Measurements from ENCODE around the gene VEGFC. TPM values are rescaled to one million over a fixed set of nuclear protein-coding genes. Genes with fewer than 3 reads are reported as not detected.

VEGFC gene
- total and polyA plus RNA-seq, 10 of the 15 experiments (the other 5 are each of a cell fraction or from before 2014, with no cell fraction given) = 0.03 to 0.04 TPM; not detected in 8

- TF ChIP-seq ZBTB11 (CRISPR knock-in tag; IDR thresholded peaks at IDR 0.05) (no peak), SRF (IDR thresholded peaks at IDR 0.05; ENCODE audit: low read depth in 2 of 2, low read length in 2 of 2) (no peak), RELA (IDR thresholded peaks at IDR 0.05; ENCODE audit: borderline replicate concordance, partially characterized antibody) (no peak), KLF5 (IDR thresholded peaks at IDR 0.05; ENCODE audit: partially characterized antibody) (no peak), BMI1 (IDR thresholded peaks at IDR 0.05; ENCODE audit: borderline replicate concordance) (no peak)
Measured at GRCh38 chr4:176746846-176747245, 45.9 kb downstream of the VEGFC start (continued).

- intact Hi-C loops (cut with micrococcal nuclease; ENCODE audit: unreplicated experiment) (no loop called here), in situ Hi-C loops (cut with MboI) (no loop called here)
- no peaks in the 10 kb centered on the region for H3K9me3 ChIP-seq (replicated peaks; ENCODE audit: control insufficient read depth, insufficient read depth, low read length)
- H3K27ac ChIP-seq (ENCODE audit: control insufficient read depth, insufficient read depth) = no peak overlapping the region
- DNase-seq (ENCODE audit: low read depth, low spot score) (no peak), FAIRE-seq (no peak), ATAC-seq (no peak)
- no peaks in the 10 kb centered on the region for H4K20me1 ChIP-seq (ENCODE audit: control insufficient read depth, insufficient read depth)
- TF ChIP-seq CHD4 (IDR thresholded peaks at IDR 0.05) (no peak), SREBF1 (IDR thresholded peaks at IDR 0.05; ENCODE audit: low read length) (no peak), EP300 (IDR thresholded peaks at IDR 0.05; ENCODE audit: borderline replicate concordance in 1 of 2, control insufficient read depth in 1 of 2, low read depth in 2 of 2, low read length in 2 of 2) (no peak), POLR2A (IDR thresholded peaks at IDR 0.05; ENCODE audit: low read depth, low read length) (no peak), NFYA (IDR thresholded peaks at IDR 0.05; ENCODE audit: borderline replicate concordance, low read depth, low read length) (no peak), LARP7 (IDR thresholded peaks at IDR 0.05) (no peak), POLR2AphosphoS2 (IDR thresholded peaks at IDR 0.05; ENCODE audit: low read depth, low read length) (no peak), NFIC (IDR thresholded peaks at IDR 0.05; ENCODE audit: low read depth, low read length) (no peak), SIX5 (IDR thresholded peaks at IDR 0.05; ENCODE audit: low read depth, low read length, severe bottlenecking) (no peak), SUZ12 (IDR thresholded peaks at IDR 0.05; ENCODE audit: unreplicated experiment) (no peak), MEF2A (IDR thresholded peaks at IDR 0.05; ENCODE audit: insufficient read depth, low read depth, low read length) (no peak), RUNX3 (IDR thresholded peaks at IDR 0.05; ENCODE audit: low read length) (no peak)
- no peaks in the 10 kb centered on the region for H3K79me2 ChIP-seq (ENCODE audit: control insufficient read depth, insufficient read depth, low read length)
- no peak overlapping the region for H3K4me2 ChIP-seq (ENCODE audit: control insufficient read depth, insufficient read depth)
- ChIA-PET POLR2A (no interaction called here), CTCF (no interaction called here), RAD21 (ENCODE audit: unreplicated experiment) (no interaction called here), SMC1A (ENCODE audit: uncharacterized antibody, unreplicated experiment) (no interaction called here)
- H3K4me3 ChIP-seq = no peak overlapping the region
- H3K27me3 ChIP-seq (replicated peaks in 1 of 2; ENCODE audit: control insufficient read depth in 2 of 2, insufficient read depth in 2 of 2, low read length in 1 of 2) = no peaks in the 10 kb centered on the region
- no peaks in the 10 kb centered on the region for H3K36me3 ChIP-seq (ENCODE audit: control insufficient read depth in 2 of 2, insufficient read depth in 2 of 2, low read length in 1 of 2)
- no TSS peak for BruUV-seq (replicated peaks)
- H2AFZ ChIP-seq (ENCODE audit: control insufficient read depth, low read depth, low read length) = no peak overlapping the region
- H3K4me1 ChIP-seq (ENCODE audit: control insufficient read depth, insufficient read depth, low read length) = no peaks in the 10 kb centered on the region
- H3K9ac ChIP-seq (ENCODE audit: control insufficient read depth, insufficient read depth, low read length) = no peak overlapping the region
Measured at GRCh38 chr4:176745902-176746301, 46.8 kb downstream of the VEGFC start.
